K562 (cell line): ENCODE measurements around the gene RNF44. TPM values are rescaled to one million over a fixed set of nuclear protein-coding genes. Genes with fewer than 3 reads are reported as not detected.

Experiments
- ATAC-seq: fragments of 200-7000 bp; cut with Tn5 transposase; 3 replicates; pipeline ENCODE4 v1.9.1; 2020; ENCODE audit warnings: moderate library complexity
- BruUV-seq: library from RNA; stranded (reverse); fragments of 400-500 nt; replicated peaks from 2 replicates; lab custom pipeline; 2021; lab: Mats Ljungman, UMichigan
- CTCF ChIA-PET: fragments of 300-600 bp; formaldehyde crosslinking; extraction: SDS; loops from one replicate; lab custom pipeline; 2021; ENCODE audit warnings: low intra/inter-chr PET ratio; lab: Yijun Ruan, JAX
- POLR2A ChIA-PET: fragments of 300-600, 350-650 bp; sonication (Branson Sonifier 250); formaldehyde crosslinking; extraction: SDS; loops from one replicate; lab custom pipeline; 2021; ENCODE audit warnings: antibody characterized with exemption, inconsistent platforms; lab: Yijun Ruan, JAX
- DNase-seq, 4 experiments: peaks; one replicate each; pipeline versions ENCODE4 v3.0.0 to v3.0.0-alpha.2; 2011 to 2018; ENCODE audit warnings: low spot score in 3 of 4, mixed read lengths in 3 of 4; ENCODE audit errors: extremely low read depth in 1 of 4
- FAIRE-seq: peaks from 2 replicates; lab custom pipeline; 2011; peaks lifted over from hg19 to GRCh38; lab: Jason Lieb, UNC
- H2AFZ ChIP-seq: 2 replicates; pipeline ENCODE4 v1.6.0; 2011; ENCODE audit warnings: low read depth, low read length, control low read depth, inconsistent platforms
- H3K27ac ChIP-seq: fragments of 200-600 bp; 3 replicates; pipeline ENCODE4 v1.8.0; 2011; ENCODE audit warnings: low read depth, mild to moderate bottlenecking, control low read depth, inconsistent platforms, low read length, moderate library complexity, mixed read lengths; ENCODE audit errors: extremely low read depth
- H3K27me3 ChIP-seq, 2 experiments: fragments of 300-600 bp in 1 of 2; 2 replicates in 1 of 2; 3 replicates in 1 of 2; pipeline versions ENCODE4 v1.6.0 to v1.8.0; 2011; ENCODE audit warnings: inconsistent platforms in 2 of 2, low read length in 2 of 2, mild to moderate bottlenecking in 1 of 2, mixed read lengths in 1 of 2, moderate library complexity in 1 of 2; ENCODE audit not compliant: control insufficient read depth in 2 of 2, insufficient read depth in 2 of 2
- H3K36me3 ChIP-seq: fragments of 300-600 bp; 3 replicates; pipeline ENCODE4 v1.8.0; 2011; ENCODE audit warnings: mild to moderate bottlenecking, low read length, inconsistent platforms; ENCODE audit not compliant: control insufficient read depth, insufficient read depth
- H3K4me1 ChIP-seq, 2 experiments: fragments of 200-600 bp in 1 of 2; replicated peaks in 1 of 2; 2 replicates in 1 of 2; 3 replicates in 1 of 2; pipeline versions ENCODE4 v1.5.1 to v1.8.0; 2011; ENCODE audit warnings: inconsistent platforms in 2 of 2, low read length in 2 of 2, mild to moderate bottlenecking in 1 of 2, mixed read lengths in 1 of 2, moderate library complexity in 1 of 2; ENCODE audit not compliant: control insufficient read depth in 2 of 2, insufficient read depth in 2 of 2
- H3K4me2 ChIP-seq: 2 replicates; pipeline ENCODE4 v1.6.1; 2011; ENCODE audit warnings: low read length, control low read depth, inconsistent platforms, mixed read lengths; ENCODE audit not compliant: insufficient read depth
- H3K4me3 ChIP-seq: fragments of 200-600 bp; sonication (generic), shearing (Covaris generic); 2 replicates; pipeline ENCODE4 v1.5.1; 2016; ENCODE audit warnings: control low read depth, inconsistent platforms
- H3K79me2 ChIP-seq: fragments of 200-600 bp; 3 replicates; pipeline ENCODE4 v1.8.0; 2011; ENCODE audit warnings: low read length, inconsistent platforms; ENCODE audit not compliant: control insufficient read depth, insufficient read depth
- H3K9ac ChIP-seq, 2 experiments: 2 replicates each; pipeline versions ENCODE4 v1.6.0 to v1.6.1; 2011; ENCODE audit warnings: low read depth in 2 of 2, low read length in 2 of 2, control low read depth in 1 of 2, inconsistent platforms in 1 of 2, mild to moderate bottlenecking in 1 of 2, mixed read lengths in 1 of 2; ENCODE audit not compliant: insufficient read depth in 1 of 2
- H3K9me1 ChIP-seq: one replicate; pipeline ENCODE4 v1.6.0; 2011; ENCODE audit warnings: inconsistent platforms, mild to moderate bottlenecking, low read length, moderate library complexity; ENCODE audit not compliant: control insufficient read depth, insufficient read depth
- H3K9me3 ChIP-seq: replicated peaks from 2 replicates; pipeline ENCODE4 v1.5.1; 2011; ENCODE audit warnings: low read depth, low read length, inconsistent platforms; ENCODE audit not compliant: control insufficient read depth, insufficient read depth
- H4K20me1 ChIP-seq: replicated peaks from 2 replicates; pipeline ENCODE4 v1.6.1; 2011; ENCODE audit warnings: low read length, inconsistent platforms, mixed read lengths; ENCODE audit not compliant: control insufficient read depth, insufficient read depth
- CBX1 ChIP-seq: sonication (generic); IDR thresholded peaks from 2 replicates; pipeline ENCODE4 v1.6.1; 2016; ENCODE audit warnings: antibody characterized with exemption, low read depth, mild to moderate bottlenecking
- CEBPG ChIP-seq, 3 experiments: fragments of 200-800 bp in 1 of 3; sonication (Bioruptor generic) in 1 of 3; sonication (generic) in 1 of 3; formaldehyde crosslinking in 1 of 3; IDR thresholded peaks in 2 of 3; conservative IDR thresholded peaks in 1 of 3; 2 replicates each; pipeline versions ENCODE4 v1.6.1 to v1.8.0; 2016 to 2022; ENCODE audit warnings: missing compliant biosample characterization in 2 of 3, missing genetic modification characterization in 2 of 3, mild to moderate bottlenecking in 1 of 3, missing genetic modification reagents in 1 of 3
- FOSL1 ChIP-seq: fragments of 200-800 bp; sonication (Bioruptor generic); conservative IDR thresholded peaks from 2 replicates; pipeline ENCODE4 v1.6.1; 2016; ENCODE audit warnings: missing genetic modification characterization, missing compliant biosample characterization
- GATA2 ChIP-seq: sonication (generic); formaldehyde crosslinking; IDR thresholded peaks from 2 replicates; pipeline ENCODE4 v1.4.0; 2020; ENCODE audit warnings: mild to moderate bottlenecking, missing genetic modification reagents
- MCM3 ChIP-seq: fragments of 450-650 bp; IDR thresholded peaks from 2 replicates; pipeline ENCODE4 v1.6.1; 2016
- NFXL1 ChIP-seq: fragments of 450-650 bp; formaldehyde crosslinking; IDR thresholded peaks from 2 replicates; pipeline ENCODE4 v1.4.0; 2021; ENCODE audit warnings: mild to moderate bottlenecking
- POLR2G ChIP-seq: fragments of 200-400 bp; formaldehyde crosslinking; IDR thresholded peaks from 2 replicates; pipeline ENCODE4 v1.6.1; 2017; ENCODE audit warnings: low read depth, mild to moderate bottlenecking, antibody characterized with exemption, low read length, moderate library complexity
- USF1 ChIP-seq: sonication (generic); formaldehyde crosslinking; IDR thresholded peaks from 2 replicates; pipeline ENCODE4 v1.9.0; 2022; ENCODE audit warnings: mild to moderate bottlenecking, missing genetic modification reagents
- ZBTB17 ChIP-seq: fragments of 450-650 bp; formaldehyde crosslinking; IDR thresholded peaks from 2 replicates; pipeline ENCODE4 v1.4.0; 2020; ENCODE audit warnings: mild to moderate bottlenecking
- WGBS: fragments of 100-300 bp; shearing (Covaris generic); methylation state at CpG from one replicate; pipeline ENCODE4 v1.1.6; 2016; ENCODE audit warnings: low coverage, mixed read lengths; ENCODE audit not compliant: insufficient coverage; ENCODE audit errors: missing lambda C conversion rate; 5-methylcytosine and 5-hydroxymethylcytosine counted together
- in situ Hi-C: fragments of 300-500 bp; cut with MboI; formaldehyde crosslinking; loops from 4 replicates; pipeline ENCODE4 v1.15.0; 2018; ENCODE audit warnings: inconsistent platforms, mixed read lengths
- intact Hi-C: fragments of 100-400 bp; cut with micrococcal nuclease; formaldehyde crosslinking; loops from 2 replicates; pipeline ENCODE4 v1.14.2; 2022
- polyA plus RNA-seq, 8 experiments: library from polyadenylated mRNA; depleted of rRNA in 4 of 8; stranded (reverse) in 5 of 8; unstranded in 3 of 8; fragments of >200 nt; fragmentation: Nextera tagmentation in 2 of 8; fragmentation: Illumina TruSeq in 1 of 8; extraction: Ambion mirVana in 2 of 8; extraction: Trizol in 1 of 8; gene quantifications; 2 replicates each; pipeline versions ENCODE4 v1.2.1 to v1.2.3, GENCODE V29; 2011 to 2014; ENCODE audit warnings: inconsistent platforms in 1 of 8, missing spikeins in 1 of 8
- total RNA-seq, 7 experiments: library from RNA; depleted of rRNA in 6 of 7; stranded (reverse); fragments of >200 nt in 6 of 7; fragmentation: Illumina TruSeq in 2 of 7; extraction: Trizol in 2 of 7; gene quantifications; 2 replicates each; pipeline versions ENCODE4 v1.2.1 to v1.2.3, GENCODE V29; 2011 to 2021; ENCODE audit warnings: low replicate concordance in 1 of 7
- TF ChIP-seq, protein P1 (sequence below): fragments of 200-800 bp; sonication (Bioruptor generic); IDR thresholded peaks from 2 replicates; pipeline ENCODE4 v1.6.1; 2016; ENCODE audit warnings: missing genetic modification characterization, missing compliant biosample characterization

RNF44 gene
- total and polyA plus RNA-seq, 9 of the 15 experiments (the other 6 are each of a cell fraction or from before 2014, with no cell fraction given) = 1.6 to 82.6 (median 7.4) TPM

DNA sequence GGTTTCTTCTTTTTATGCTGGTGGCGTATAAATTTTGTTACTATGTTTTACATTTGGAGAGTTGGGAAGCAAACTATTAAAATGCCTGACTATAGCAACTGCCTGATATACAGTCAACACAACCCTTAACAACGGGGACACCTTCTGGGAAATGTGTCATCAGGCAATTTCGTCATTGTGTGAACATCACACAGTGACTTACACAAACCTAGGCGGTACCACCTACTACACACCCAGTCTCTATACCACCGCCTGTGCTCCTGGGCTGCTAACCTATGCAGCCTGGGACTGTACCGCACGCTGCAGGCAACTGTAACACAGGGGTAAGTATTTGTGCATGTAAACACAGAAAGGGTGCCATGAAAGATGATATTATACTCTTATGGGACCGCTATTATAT is 10.6 kb upstream of the RNF44 start (continued):
- TF ChIP-seq FOSL1 (0 out of 2 replicates have a peak, but pooled peaks have one; percentile 16), GATA2 (no peak)

DNA sequence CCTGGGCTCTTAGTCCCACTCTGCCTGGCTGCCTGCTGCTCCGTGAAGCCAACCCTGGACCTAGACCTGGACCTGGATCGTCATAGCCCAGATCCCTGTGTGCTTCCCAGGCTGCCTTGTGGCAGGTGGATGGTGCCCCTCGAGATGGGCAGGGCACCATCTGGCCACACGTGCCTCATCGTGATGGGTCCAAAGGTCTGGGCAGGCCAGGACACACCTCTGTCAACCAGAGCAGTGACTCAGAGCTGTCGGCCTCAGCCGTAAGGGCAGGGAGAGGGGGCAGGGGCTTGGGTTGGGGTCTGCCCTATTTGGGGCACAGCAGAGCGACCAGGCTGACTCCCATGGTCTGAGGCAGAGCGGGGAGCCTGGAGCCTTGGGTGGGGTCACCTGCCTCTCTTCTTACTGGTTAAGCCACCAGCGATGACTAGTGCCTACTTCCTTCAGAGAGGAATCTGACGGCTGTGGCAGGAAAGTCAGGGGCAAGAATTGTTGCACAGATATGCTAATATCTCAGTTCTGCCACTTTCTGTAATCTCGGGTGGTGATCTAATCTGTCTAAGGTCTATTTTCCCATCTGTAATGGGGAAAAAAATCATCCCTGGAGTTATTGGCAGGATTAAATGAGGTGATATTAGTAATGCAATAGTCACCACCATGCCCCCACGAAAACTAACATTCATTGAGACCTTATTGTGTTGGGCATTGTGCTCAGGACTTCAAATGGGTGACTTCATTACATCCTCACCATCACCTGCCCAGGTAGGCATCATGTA is 8.7 kb upstream of the RNF44 start:
- Histone ChIP-seq H2AFZ (no peak overlapping the region), H3K4me3 (no peak overlapping the region), H3K9ac (peak overlapping the region in 1 of 2 experiments; percentile 78; a peak in 2 of 4 replicates), H3K9me1 (no peaks in the 10 kb centered on the region), H3K79me2 (peaks cover 23% of the 10 kb centered on the region), H3K4me1 (peaks cover 15 to 61% of the 10 kb centered on the region in 2 experiments), H4K20me1 (no peaks in the 10 kb centered on the region; the same call in 1 of the 2 replicates), H3K36me3 (no peaks in the 10 kb centered on the region; the same call in 2 of the 3 replicates), H3K27me3 (peaks cover 8 to 16% of the 10 kb centered on the region in 2 experiments; a peak in 4 of 5 replicates), H3K27ac (no peak overlapping the region), H3K9me3 (no peaks in the 10 kb centered on the region), H3K4me2 (no peak overlapping the region)
- intact Hi-C loops = no loop called here
- 0 out of 2 replicates have a peak, but pooled peaks have one; percentile 26 for TF ChIP-seq USF1 (CRISPR knock-in tag)
- peak; percentile 44; the same call in 1 of the 2 replicates for TF ChIP-seq POLR2G
- no peak; the same call in 1 of the 2 replicates for TF ChIP-seq CEBPG (CRISPR knock-in tag; IDR thresholded peaks at IDR 0.05)
- TF ChIP-seq CEBPG (tag; conservative IDR thresholded peaks at IDR 0.05 in 1 of 2, IDR thresholded peaks at IDR 0.05 in 1 of 2) = no peak
- no peak for TF ChIP-seq CBX1
- TF ChIP-seq, protein P1, sequence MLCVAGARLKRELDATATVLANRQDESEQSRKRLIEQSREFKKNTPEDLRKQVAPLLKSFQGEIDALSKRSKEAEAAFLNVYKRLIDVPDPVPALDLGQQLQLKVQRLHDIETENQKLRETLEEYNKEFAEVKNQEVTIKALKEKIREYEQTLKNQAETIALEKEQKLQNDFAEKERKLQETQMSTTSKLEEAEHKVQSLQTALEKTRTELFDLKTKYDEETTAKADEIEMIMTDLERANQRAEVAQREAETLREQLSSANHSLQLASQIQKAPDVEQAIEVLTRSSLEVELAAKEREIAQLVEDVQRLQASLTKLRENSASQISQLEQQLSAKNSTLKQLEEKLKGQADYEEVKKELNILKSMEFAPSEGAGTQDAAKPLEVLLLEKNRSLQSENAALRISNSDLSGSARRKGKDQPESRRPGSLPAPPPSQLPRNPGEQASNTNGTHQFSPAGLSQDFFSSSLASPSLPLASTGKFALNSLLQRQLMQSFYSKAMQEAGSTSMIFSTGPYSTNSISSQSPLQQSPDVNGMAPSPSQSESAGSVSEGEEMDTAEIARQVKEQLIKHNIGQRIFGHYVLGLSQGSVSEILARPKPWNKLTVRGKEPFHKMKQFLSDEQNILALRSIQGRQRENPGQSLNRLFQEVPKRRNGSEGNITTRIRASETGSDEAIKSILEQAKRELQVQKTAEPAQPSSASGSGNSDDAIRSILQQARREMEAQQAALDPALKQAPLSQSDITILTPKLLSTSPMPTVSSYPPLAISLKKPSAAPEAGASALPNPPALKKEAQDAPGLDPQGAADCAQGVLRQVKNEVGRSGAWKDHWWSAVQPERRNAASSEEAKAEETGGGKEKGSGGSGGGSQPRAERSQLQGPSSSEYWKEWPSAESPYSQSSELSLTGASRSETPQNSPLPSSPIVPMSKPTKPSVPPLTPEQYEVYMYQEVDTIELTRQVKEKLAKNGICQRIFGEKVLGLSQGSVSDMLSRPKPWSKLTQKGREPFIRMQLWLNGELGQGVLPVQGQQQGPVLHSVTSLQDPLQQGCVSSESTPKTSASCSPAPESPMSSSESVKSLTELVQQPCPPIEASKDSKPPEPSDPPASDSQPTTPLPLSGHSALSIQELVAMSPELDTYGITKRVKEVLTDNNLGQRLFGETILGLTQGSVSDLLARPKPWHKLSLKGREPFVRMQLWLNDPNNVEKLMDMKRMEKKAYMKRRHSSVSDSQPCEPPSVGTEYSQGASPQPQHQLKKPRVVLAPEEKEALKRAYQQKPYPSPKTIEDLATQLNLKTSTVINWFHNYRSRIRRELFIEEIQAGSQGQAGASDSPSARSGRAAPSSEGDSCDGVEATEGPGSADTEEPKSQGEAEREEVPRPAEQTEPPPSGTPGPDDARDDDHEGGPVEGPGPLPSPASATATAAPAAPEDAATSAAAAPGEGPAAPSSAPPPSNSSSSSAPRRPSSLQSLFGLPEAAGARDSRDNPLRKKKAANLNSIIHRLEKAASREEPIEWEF (CRISPR knock-in tag) = no peak
- TF ChIP-seq MCM3 = no peak
- TF ChIP-seq ZBTB17 = no peak
- TF ChIP-seq NFXL1 (CRISPR knock-in tag) = no peak
- BruUV-seq = no TSS peak
- FAIRE-seq = no peak
- ChIA-PET POLR2A (no interaction called here), CTCF (no interaction called here)
- no peak for ATAC-seq
- WGBS = 61% methylated on average over 13 of the region's 13 CpGs
- DNase-seq = no peak
- in situ Hi-C loops = no loop called here
